ENCODE data around the gene JADE3.

The JADE3 gene

GRCh38 chrX:47080215-47080914 lies 168.1 kb downstream of the JADE3 start:
- DNase-seq (ENCODE audit: low read depth), result no peak
- H3K4me3 ChIP-seq (ENCODE audit: low read depth, low read length), result no peak overlapping the region
- TF ChIP-seq, protein P1, sequence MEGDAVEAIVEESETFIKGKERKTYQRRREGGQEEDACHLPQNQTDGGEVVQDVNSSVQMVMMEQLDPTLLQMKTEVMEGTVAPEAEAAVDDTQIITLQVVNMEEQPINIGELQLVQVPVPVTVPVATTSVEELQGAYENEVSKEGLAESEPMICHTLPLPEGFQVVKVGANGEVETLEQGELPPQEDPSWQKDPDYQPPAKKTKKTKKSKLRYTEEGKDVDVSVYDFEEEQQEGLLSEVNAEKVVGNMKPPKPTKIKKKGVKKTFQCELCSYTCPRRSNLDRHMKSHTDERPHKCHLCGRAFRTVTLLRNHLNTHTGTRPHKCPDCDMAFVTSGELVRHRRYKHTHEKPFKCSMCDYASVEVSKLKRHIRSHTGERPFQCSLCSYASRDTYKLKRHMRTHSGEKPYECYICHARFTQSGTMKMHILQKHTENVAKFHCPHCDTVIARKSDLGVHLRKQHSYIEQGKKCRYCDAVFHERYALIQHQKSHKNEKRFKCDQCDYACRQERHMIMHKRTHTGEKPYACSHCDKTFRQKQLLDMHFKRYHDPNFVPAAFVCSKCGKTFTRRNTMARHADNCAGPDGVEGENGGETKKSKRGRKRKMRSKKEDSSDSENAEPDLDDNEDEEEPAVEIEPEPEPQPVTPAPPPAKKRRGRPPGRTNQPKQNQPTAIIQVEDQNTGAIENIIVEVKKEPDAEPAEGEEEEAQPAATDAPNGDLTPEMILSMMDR (conservative IDR thresholded peaks at IDR 0.05; ENCODE audit: low read depth, low read length), result no peak

GRCh38 chrX:47080915-47081236 lies 168.7 kb downstream of the JADE3 start:
- no peak for DNase-seq (ENCODE audit: low read depth)
- TF ChIP-seq, protein P1 (conservative IDR thresholded peaks at IDR 0.05; ENCODE audit: low read depth, low read length), result no peak
- H3K4me3 ChIP-seq (ENCODE audit: low read depth, low read length), result no peak overlapping the region

GRCh38 chrX:47091149-47091775 lies 179.0 kb downstream of the JADE3 start:
- no peak overlapping the region for H3K4me3 ChIP-seq (ENCODE audit: low read depth, low read length)
- DNase-seq (ENCODE audit: low read depth), result peak; percentile 87
- TF ChIP-seq, protein P1 (conservative IDR thresholded peaks at IDR 0.05; ENCODE audit: low read depth, low read length), result no peak

GRCh38 chrX:47093248-47093647 lies 181.0 kb downstream of the JADE3 start:
- TF ChIP-seq, protein P1 (conservative IDR thresholded peaks at IDR 0.05; ENCODE audit: low read depth, low read length), result peak; percentile 49
- peak; percentile 67 for DNase-seq (ENCODE audit: low read depth)
- no peak overlapping the region for H3K4me3 ChIP-seq (ENCODE audit: low read depth, low read length)

DNA sequence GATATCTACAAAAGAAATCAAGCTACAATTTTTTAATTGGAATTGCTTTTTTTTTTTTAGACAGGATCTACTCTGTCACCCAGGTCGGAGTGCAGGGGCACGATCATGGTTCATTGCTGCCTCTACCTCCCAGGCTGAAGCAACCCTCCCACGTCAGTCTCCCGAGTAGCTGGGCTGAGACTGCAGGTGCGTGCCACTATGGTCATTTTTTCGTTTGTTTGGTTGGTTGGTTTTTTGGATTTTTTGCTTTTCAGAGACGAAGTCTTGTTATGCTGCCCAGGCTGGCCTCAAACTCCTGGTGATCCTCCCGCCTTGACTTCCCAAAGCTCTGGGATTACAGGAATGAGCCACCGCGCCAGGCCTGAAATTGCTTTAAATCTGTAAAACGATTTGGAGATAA lies 181.6 kb downstream of the JADE3 start:
- no peak for DNase-seq (ENCODE audit: low read depth)
- H3K4me3 ChIP-seq (ENCODE audit: low read depth, low read length), result no peak overlapping the region
- TF ChIP-seq, protein P1 (conservative IDR thresholded peaks at IDR 0.05; ENCODE audit: low read depth, low read length), result no peak

GRCh38 chrX:47097018-47097417 lies 184.8 kb downstream of the JADE3 start:
- no peak overlapping the region for H3K4me3 ChIP-seq (ENCODE audit: low read depth, low read length)
- TF ChIP-seq, protein P1 (conservative IDR thresholded peaks at IDR 0.05; ENCODE audit: low read depth, low read length), result no peak
- no peak for DNase-seq (ENCODE audit: low read depth)
